GM12873 (cell line): ENCODE data around the gene SAMSN1.

Experiments
- CTCF ChIP-seq: IDR thresholded peaks from 2 replicates; pipeline ENCODE4 v1.5.1; 2012; ENCODE audit warnings: low read depth, mild to moderate bottlenecking, moderate library complexity, low read length, control low read depth; ENCODE audit not compliant: insufficient read depth; ENCODE audit errors: missing control alignments

SAMSN1 gene

GRCh38 chr21:14479241-14479786 lies 66.8 kb downstream of the SAMSN1 start:
- no peak for TF ChIP-seq CTCF

- no peak for TF ChIP-seq CTCF
Measured at GRCh38 chr21:14477841-14478240, 68.3 kb downstream of the SAMSN1 start.

- no peak for TF ChIP-seq CTCF
Measured at GRCh38 chr21:14477133-14477532, 69.0 kb downstream of the SAMSN1 start.

GRCh38 chr21:14474995-14475394 lies 71.1 kb downstream of the SAMSN1 start:
- no peak for TF ChIP-seq CTCF

- TF ChIP-seq CTCF, result no peak
Measured at GRCh38 chr21:14469641-14470040, 76.5 kb downstream of the SAMSN1 start.

- no peak for TF ChIP-seq CTCF
Measured at GRCh38 chr21:14466715-14467114, 79.4 kb downstream of the SAMSN1 start.

GRCh38 chr21:14457762-14458161 lies 88.4 kb downstream of the SAMSN1 start:
- TF ChIP-seq CTCF, result no peak
